ENCODE measurements around the gene ISG20L2. TPM values are rescaled to one million over a fixed set of nuclear protein-coding genes. Genes with fewer than 3 reads are reported as not detected.

ISG20L2 gene
- total RNA-seq, 1 donor from 2014 or later = 47.0 TPM

GRCh38 chr1:156772728-156773497, 44.3 kb upstream of the ISG20L2 start:
- H3K4me1 Mint-ChIP-seq = peaks cover 57% of the 10 kb centered on the region
- H3K36me3 Mint-ChIP-seq (ENCODE audit: low read depth) = peaks cover 5% of the 10 kb centered on the region
- H3K9me3 Mint-ChIP-seq = no peaks in the 10 kb centered on the region
- peak overlapping the region; percentile 43 for H3K4me3 Mint-ChIP-seq
- no peaks in the 10 kb centered on the region for H3K27me3 Mint-ChIP-seq (ENCODE audit: low read depth)
- TF ChIP-seq CTCF (conservative IDR thresholded peaks at IDR 0.05) = no peak
- H3K27ac Mint-ChIP-seq (ENCODE audit: unreplicated experiment) = no peak overlapping the region
- no peak for DNase-seq (ENCODE audit: low read depth, low spot score)

- DNase-seq (ENCODE audit: low read depth, low spot score) = no peak
- no peak overlapping the region for H3K4me3 Mint-ChIP-seq
- H3K36me3 Mint-ChIP-seq (ENCODE audit: low read depth) = peaks cover 5% of the 10 kb centered on the region
- no peaks in the 10 kb centered on the region for H3K27me3 Mint-ChIP-seq (ENCODE audit: low read depth)
- peaks cover 52% of the 10 kb centered on the region for H3K4me1 Mint-ChIP-seq
- H3K27ac Mint-ChIP-seq (ENCODE audit: unreplicated experiment) = no peak overlapping the region
- TF ChIP-seq CTCF (conservative IDR thresholded peaks at IDR 0.05) = peak; percentile 30
- no peaks in the 10 kb centered on the region for H3K9me3 Mint-ChIP-seq
Measured at GRCh38 chr1:156772222-156772621, 43.7 kb upstream of the ISG20L2 start.

- no peaks in the 10 kb centered on the region for H3K9me3 Mint-ChIP-seq
- H3K36me3 Mint-ChIP-seq (ENCODE audit: low read depth) = peaks cover 4% of the 10 kb centered on the region
- DNase-seq (ENCODE audit: low read depth, low spot score) = no peak
- H3K27me3 Mint-ChIP-seq (ENCODE audit: low read depth) = no peaks in the 10 kb centered on the region
- TF ChIP-seq CTCF (conservative IDR thresholded peaks at IDR 0.05) = no peak
- H3K4me1 Mint-ChIP-seq = peaks cover 51% of the 10 kb centered on the region
- peak overlapping the region; percentile 76 for H3K27ac Mint-ChIP-seq (ENCODE audit: unreplicated experiment)
- no peak overlapping the region for H3K4me3 Mint-ChIP-seq
Measured at GRCh38 chr1:156768610-156769295, 40.2 kb upstream of the ISG20L2 start.

GRCh38 chr1:156767879-156768604, 39.5 kb upstream of the ISG20L2 start:
- Mint-ChIP-seq H3K4me3 (no peak overlapping the region), H3K9me3 (no peaks in the 10 kb centered on the region), H3K36me3 (ENCODE audit: low read depth) (peaks cover 3% of the 10 kb centered on the region), H3K27ac (ENCODE audit: unreplicated experiment) (peak overlapping the region; percentile 76), H3K27me3 (ENCODE audit: low read depth) (no peaks in the 10 kb centered on the region), H3K4me1 (peaks cover 44% of the 10 kb centered on the region)
- TF ChIP-seq CTCF (conservative IDR thresholded peaks at IDR 0.05) = no peak
- DNase-seq (ENCODE audit: low read depth, low spot score) = no peak

GRCh38 chr1:156767101-156767878, 38.7 kb upstream of the ISG20L2 start, which contains the start of gene PRCC:
PRCC (plus strand) TSS chr1:156767535; CDS start chr1:156767772, 237 bp downstream.
- no peak for TF ChIP-seq CTCF (conservative IDR thresholded peaks at IDR 0.05)
- Mint-ChIP-seq H3K27ac (ENCODE audit: unreplicated experiment) (peak within 1 kb of the TSS; percentile 76), H3K9me3 (no peaks in the 10 kb centered on the region), H3K27me3 (ENCODE audit: low read depth) (no peaks in the 10 kb centered on the region), H3K4me1 (peaks cover 36% of the 10 kb centered on the region), H3K36me3 (ENCODE audit: low read depth) (peaks cover 3% of the 10 kb centered on the region), H3K4me3 (no peak within 1 kb of the TSS)
- peak; percentile 88 for DNase-seq (ENCODE audit: low read depth, low spot score)
